OCI-LY7 (cell line): ENCODE data around the gene KIAA0513.

Source experiments
- CTCF ChIP-seq: fragments of 200-600 bp; sonication (generic); conservative IDR thresholded peaks from 2 replicates; pipeline ENCODE4 v1.5.1; 2014; ENCODE audit warnings: mild to moderate bottlenecking, antibody characterized with exemption, low read length, moderate library complexity, mixed read lengths
- EZH2phosphoT487 ChIP-seq: fragments of 200-600 bp; sonication (generic); IDR thresholded peaks from 2 replicates; pipeline ENCODE4 v1.6.1; 2018; ENCODE audit warnings: low read depth, borderline replicate concordance, mild to moderate bottlenecking, mixed run types, antibody characterized with exemption, low read length, moderate library complexity, mixed read lengths

DNA sequence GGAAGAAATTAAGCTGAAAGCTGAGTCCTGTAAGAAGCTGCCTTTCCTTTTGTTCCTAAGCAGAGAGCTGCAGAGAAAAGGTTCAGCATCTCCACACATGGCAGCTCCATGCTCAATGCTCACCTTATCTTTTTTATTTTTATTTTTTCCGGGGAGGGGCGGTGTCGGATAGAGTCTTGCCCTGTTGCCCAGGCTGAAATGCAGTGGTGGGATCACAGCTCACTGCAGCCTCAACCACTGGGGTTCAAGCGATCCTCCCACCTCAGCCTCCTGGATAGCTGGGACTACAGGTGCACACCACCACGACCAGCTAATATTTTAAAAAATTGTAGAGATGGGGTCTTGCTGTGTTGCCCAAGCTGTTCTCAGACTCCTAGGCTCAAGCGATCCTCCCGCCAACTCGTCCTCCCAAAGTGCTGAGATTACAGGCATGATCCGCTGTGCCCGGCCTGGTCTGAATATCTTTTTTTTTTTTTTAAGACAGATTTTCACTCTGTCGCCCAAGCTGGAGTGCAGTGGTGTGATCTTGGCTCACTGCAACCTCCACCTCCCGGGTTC, 112.9 kb downstream of the KIAA0513 start:
- TF ChIP-seq CTCF (no peak), EZH2phosphoT487 (no peak)
